Endothelial cell of umbilical vein (primary cell): ENCODE measurements around the gene LEMD1. TPM values are rescaled to one million over a fixed set of nuclear protein-coding genes. Genes with fewer than 3 reads are reported as not detected.

Experiments
- BruUV-seq: library from RNA; stranded (reverse); fragments of 400-500 nt; replicated peaks from 2 replicates; lab custom pipeline; 2021; lab: Mats Ljungman, UMichigan
- CTCF ChIA-PET: fragments of 300-600, 350-600 bp; sonication (Branson Sonifier 250); formaldehyde crosslinking; loops from one replicate; lab custom pipeline; 2021; ENCODE audit warnings: antibody characterized with exemption, inconsistent platforms; lab: Charles Lee
- POLR2A ChIA-PET: fragments of 300-600, 350-600 bp; sonication (Branson Sonifier 250); formaldehyde crosslinking; loops from one replicate; lab custom pipeline; 2021; ENCODE audit warnings: antibody characterized with exemption, inconsistent platforms; lab: Charles Lee
- DNase-seq: peaks from one replicate; pipeline ENCODE4 v3.0.0-alpha.2; 2011; ENCODE audit warnings: low read depth, low spot score
- FAIRE-seq: peaks from 2 replicates; lab custom pipeline; 2011; peaks lifted over from hg19 to GRCh38; lab: Jason Lieb, UNC
- H2AFZ ChIP-seq: 2 replicates; pipeline ENCODE4 v1.6.0; 2012; ENCODE audit warnings: low read depth, low read length, control low read depth, inconsistent platforms
- H3K27ac ChIP-seq: 2 replicates; pipeline ENCODE4 v1.5.1; 2011; ENCODE audit warnings: low read depth, mild to moderate bottlenecking, control low read depth, low read length, moderate library complexity; ENCODE audit not compliant: insufficient read depth
- H3K27me3 ChIP-seq, 2 experiments: 2 replicates each; pipeline versions ENCODE4 v1.6.0 to v1.6.1; 2011; ENCODE audit warnings: low read length in 2 of 2, mixed read lengths in 1 of 2; ENCODE audit not compliant: control insufficient read depth in 2 of 2, insufficient read depth in 2 of 2
- H3K36me3 ChIP-seq, 2 experiments: 2 replicates in 1 of 2; 3 replicates in 1 of 2; pipeline ENCODE4 v1.5.1; 2011; ENCODE audit warnings: low read length in 2 of 2, mild to moderate bottlenecking in 1 of 2, moderate library complexity in 1 of 2; ENCODE audit not compliant: control insufficient read depth in 2 of 2, insufficient read depth in 2 of 2; ENCODE audit errors: extremely low read depth in 1 of 2
- H3K4me1 ChIP-seq: 3 replicates; pipeline ENCODE4 v1.5.1; 2011; ENCODE audit warnings: mild to moderate bottlenecking, low read length; ENCODE audit not compliant: control insufficient read depth, insufficient read depth; ENCODE audit errors: extremely low read depth
- H3K4me2 ChIP-seq: 2 replicates; pipeline ENCODE4 v1.6.1; 2011; ENCODE audit warnings: low read length, control low read depth, mixed read lengths; ENCODE audit not compliant: insufficient read depth
- H3K4me3 ChIP-seq, 3 experiments: fragments of 200-600 bp in 1 of 3; sonication (generic), shearing (Covaris generic) in 1 of 3; replicated peaks in 1 of 3; 2 replicates each; pipeline ENCODE4 v1.5.1; 2011 to 2016; ENCODE audit warnings: control low read depth in 3 of 3, low read length in 3 of 3, mild to moderate bottlenecking in 2 of 3, inconsistent platforms in 1 of 3, low read depth in 1 of 3, moderate library complexity in 1 of 3; ENCODE audit not compliant: insufficient read depth in 1 of 3
- H3K79me2 ChIP-seq: 2 replicates; pipeline ENCODE4 v1.6.0; 2012; ENCODE audit warnings: low read length, inconsistent platforms; ENCODE audit not compliant: control insufficient read depth, insufficient read depth
- H3K9ac ChIP-seq: replicated peaks from 2 replicates; pipeline ENCODE3; 2011; ENCODE audit warnings: low read length, control low read depth; ENCODE audit not compliant: insufficient read depth; ENCODE audit errors: extremely low read depth
- H3K9me1 ChIP-seq: replicated peaks from 3 replicates; pipeline ENCODE4 v1.6.0; 2011; ENCODE audit warnings: mild to moderate bottlenecking, low read length; ENCODE audit not compliant: control insufficient read depth, insufficient read depth; ENCODE audit errors: extremely low read depth
- H3K9me3 ChIP-seq: replicated peaks from 2 replicates; pipeline ENCODE4 v1.5.1; 2012; ENCODE audit warnings: low read length, inconsistent platforms; ENCODE audit not compliant: control insufficient read depth, insufficient read depth
- H4K20me1 ChIP-seq: replicated peaks from 2 replicates; pipeline ENCODE3; 2011; ENCODE audit warnings: mild to moderate bottlenecking, low read length; ENCODE audit not compliant: control insufficient read depth, insufficient read depth; ENCODE audit errors: extremely low read depth
- CTCF ChIP-seq, 2 donors: IDR thresholded peaks; 1 replicate in 1 of 2; 2 replicates in 1 of 2; pipeline ENCODE4 v1.5.1; 2011; ENCODE audit warnings: low read length in 2 of 2, mild to moderate bottlenecking in 2 of 2, moderate library complexity in 2 of 2, control low read depth in 1 of 2, inconsistent platforms in 1 of 2, low read depth in 1 of 2; ENCODE audit not compliant: insufficient read depth in 1 of 2; ENCODE audit errors: extremely low read depth in 1 of 2
- EZH2 ChIP-seq: IDR thresholded peaks from 2 replicates; pipeline ENCODE4 v1.6.1; 2012; ENCODE audit warnings: borderline replicate concordance, low read depth, mild to moderate bottlenecking, moderate library complexity, low read length, inconsistent platforms; ENCODE audit not compliant: severe bottlenecking
- FOS ChIP-seq: IDR thresholded peaks from 2 replicates; pipeline ENCODE4 v1.6.1; 2011; ENCODE audit warnings: mild to moderate bottlenecking, low read length, moderate library complexity, borderline replicate concordance; ENCODE audit not compliant: insufficient read depth
- GATA2 ChIP-seq: IDR thresholded peaks from 2 replicates; pipeline ENCODE4 v1.7.0; 2011; ENCODE audit warnings: low read depth, mild to moderate bottlenecking, moderate library complexity, mixed read lengths, low read length; ENCODE audit not compliant: insufficient read length, insufficient read depth
- JUN ChIP-seq: IDR thresholded peaks from 2 replicates; pipeline ENCODE4 v1.6.1; 2011; ENCODE audit warnings: borderline replicate concordance, low read depth; ENCODE audit not compliant: insufficient read length, insufficient read depth
- MAX ChIP-seq: IDR thresholded peaks from 2 replicates; pipeline ENCODE4 v1.6.1; 2011; ENCODE audit not compliant: insufficient read depth, insufficient read length
- MYC ChIP-seq: IDR thresholded peaks from one replicate; pipeline ENCODE4 v1.6.1; 2011; ENCODE audit warnings: mild to moderate bottlenecking, low read depth, low read length
- POLR2A ChIP-seq: IDR thresholded peaks from 2 replicates; pipeline ENCODE4 v1.6.1; 2012; ENCODE audit warnings: low read depth, mild to moderate bottlenecking, control low read depth, low read length
- POLR2AphosphoS5 ChIP-seq: IDR thresholded peaks from 2 replicates; pipeline ENCODE4 v1.6.1; 2012; ENCODE audit warnings: low read depth, mild to moderate bottlenecking, control low read depth, low read length, moderate library complexity; ENCODE audit not compliant: insufficient read depth
- dilution Hi-C: fragments of 300-500 bp; cut with MboI; formaldehyde crosslinking; loops from one replicate; pipeline ENCODE4 v1.15.0; 2019; ENCODE audit warnings: low sequenced_read_pairs; ENCODE audit not compliant: extremely low pct_ligation_motif_present
- intact Hi-C: fragments of 100-400 bp; cut with micrococcal nuclease; formaldehyde crosslinking; loops from one replicate; pipeline ENCODE4 v1.10.0; 2022
- polyA plus RNA-seq, 4 experiments: library from polyadenylated mRNA; depleted of rRNA in 3 of 4; stranded (reverse) in 3 of 4; unstranded in 1 of 4; fragments of >200 nt; gene quantifications; 2 replicates each; pipeline versions ENCODE4 v1.2.1 to v1.2.3, GENCODE V29; 2011 to 2012; ENCODE audit warnings: missing spikeins in 1 of 4
- total RNA-seq: library from RNA; stranded (reverse); gene quantifications from 2 replicates; pipeline ENCODE4 v1.2.3, GENCODE V29; 2021

The LEMD1 gene
- total and polyA plus RNA-seq, 2 donors (not counting 3 experiments of a cell fraction or from before 2014, with no cell fraction given): not detected

GRCh38 chr1:205375835-205376545, 45.9 kb downstream of the LEMD1 start:
- no peak overlapping the region for H3K4me3 ChIP-seq
- no TSS peak for BruUV-seq
- H3K79me2 ChIP-seq: no peaks in the 10 kb centered on the region
- ChIA-PET CTCF (interaction anchor here (0.7 to 3.9 kb wide), 4 partner anchors 21 to 149 kb away, joined by 3 to 17 read pairs (median 4); no protein-coding TSS in a partner anchor), POLR2A (no interaction called here)
- DNase-seq (no peak), FAIRE-seq (no peak)
- no peaks in the 10 kb centered on the region for H3K36me3 ChIP-seq
- peaks cover 31 to 36% of the 10 kb centered on the region in 2 experiments for H3K27me3 ChIP-seq
- no peak for TF ChIP-seq POLR2AphosphoS5
- no peak for TF ChIP-seq POLR2A
- TF ChIP-seq CTCF (IDR thresholded peaks at IDR 0.05; ENCODE audit: extremely low read depth in 1 of 2, insufficient read depth in 1 of 2, low read depth in 1 of 2, low read length in 2 of 2): no peak
- TF ChIP-seq JUN: no peak
- no peak for TF ChIP-seq EZH2
- no peak for TF ChIP-seq FOS
- no peak for TF ChIP-seq MAX
- no peak for TF ChIP-seq GATA2
- TF ChIP-seq MYC: no peak
- intact Hi-C loops: no loop called here
- no peaks in the 10 kb centered on the region for H3K4me1 ChIP-seq
- no peak overlapping the region for H2AFZ ChIP-seq
- H3K9me1 ChIP-seq: no peaks in the 10 kb centered on the region
- H3K9ac ChIP-seq: no peak overlapping the region
- no peak overlapping the region for H3K4me2 ChIP-seq
- H4K20me1 ChIP-seq: no peaks in the 10 kb centered on the region
- no peak overlapping the region for H3K27ac ChIP-seq
- H3K9me3 ChIP-seq: no peaks in the 10 kb centered on the region
- dilution Hi-C loops: no loop called here
